ENCODE measurements around the gene C2CD4C. TPM values are rescaled to one million over a fixed set of nuclear protein-coding genes. Genes with fewer than 3 reads are reported as not detected.

The C2CD4C gene
- polyA plus RNA-seq, 1 donor (not counting 4 experiments of a cell fraction or from before 2014, with no cell fraction given), result 1.6 TPM

DNA sequence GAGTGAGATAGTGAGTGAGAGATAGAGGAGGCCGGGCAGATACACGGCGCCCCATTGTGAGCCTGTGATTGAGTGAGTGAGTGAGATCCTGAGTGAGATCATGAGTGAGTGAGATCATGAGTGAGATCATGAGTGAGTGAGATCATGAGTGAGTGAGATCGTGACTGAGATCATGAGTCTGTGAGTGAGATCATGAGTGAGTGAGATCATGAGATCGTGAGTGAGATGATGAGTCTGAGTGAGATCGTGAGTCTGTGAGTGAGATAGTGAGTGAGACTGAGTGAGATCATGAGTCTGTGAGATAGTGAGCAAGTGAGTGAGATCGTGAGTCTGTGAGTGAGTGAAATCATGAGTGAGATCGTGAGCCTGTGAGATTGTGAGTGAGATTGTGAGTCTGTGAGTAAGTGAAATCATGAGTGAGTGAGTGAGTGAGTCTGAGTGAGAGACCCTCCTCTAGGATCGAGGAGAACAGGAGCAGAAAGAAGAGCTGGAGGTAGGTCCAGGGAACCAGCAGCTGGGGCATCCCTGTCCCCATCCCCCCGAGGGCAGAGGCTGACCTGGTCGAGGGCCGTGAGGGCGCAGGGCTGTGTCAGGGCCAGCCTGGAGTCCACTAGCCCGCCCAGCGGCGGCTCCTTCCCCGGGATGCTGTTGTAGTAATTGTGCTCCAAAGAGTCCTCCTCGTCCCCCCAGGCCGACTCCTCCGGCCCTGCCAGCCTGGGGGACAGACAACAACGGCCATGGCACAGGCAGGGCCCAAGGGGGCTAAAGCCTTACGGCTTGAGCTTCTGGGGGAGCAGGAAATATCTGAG lies 25.4 kb upstream of the C2CD4C start:
- Histone ChIP-seq H3K27ac (ENCODE audit: control insufficient read depth, insufficient read depth, low read length) (no peak overlapping the region), H3K79me2 (ENCODE audit: control insufficient read depth, insufficient read depth, low read length) (no peaks in the 10 kb centered on the region), H3K4me1 (ENCODE audit: control insufficient read depth, extremely low read depth, insufficient read depth, low read length) (no peaks in the 10 kb centered on the region), H4K20me1 (ENCODE audit: control insufficient read depth, extremely low read depth, insufficient read depth, low read length) (no peaks in the 10 kb centered on the region), H3K4me3 (ENCODE audit: control insufficient read depth in 2 of 3, extremely low read depth in 1 of 3, insufficient read depth in 2 of 3, low read depth in 1 of 3, low read length in 3 of 3) (no peak overlapping the region), H3K36me3 (ENCODE audit: control insufficient read depth in 2 of 2, extremely low read depth in 1 of 2, insufficient read depth in 2 of 2, low read length in 2 of 2) (no peaks in the 10 kb centered on the region), H2AFZ (ENCODE audit: control insufficient read depth, low read length) (no peak overlapping the region), H3K9me3 (ENCODE audit: control insufficient read depth, low read depth, low read length) (peaks cover 6% of the 10 kb centered on the region), H3K27me3 (ENCODE audit: control insufficient read depth, extremely low read depth, insufficient read depth, low read length) (no peaks in the 10 kb centered on the region), H3K9me1 (ENCODE audit: control insufficient read depth, extremely low read depth, insufficient read depth, low read length) (no peaks in the 10 kb centered on the region), H3K4me2 (ENCODE audit: control insufficient read depth, extremely low read depth, insufficient read depth, low read depth, low read length) (no peak overlapping the region), H3K9ac (ENCODE audit: control insufficient read depth, extremely low read depth, insufficient read depth, low read length) (no peak overlapping the region)
- DNase-seq (ENCODE audit: low read depth, low spot score), result no peak
- TF ChIP-seq, protein P1, sequence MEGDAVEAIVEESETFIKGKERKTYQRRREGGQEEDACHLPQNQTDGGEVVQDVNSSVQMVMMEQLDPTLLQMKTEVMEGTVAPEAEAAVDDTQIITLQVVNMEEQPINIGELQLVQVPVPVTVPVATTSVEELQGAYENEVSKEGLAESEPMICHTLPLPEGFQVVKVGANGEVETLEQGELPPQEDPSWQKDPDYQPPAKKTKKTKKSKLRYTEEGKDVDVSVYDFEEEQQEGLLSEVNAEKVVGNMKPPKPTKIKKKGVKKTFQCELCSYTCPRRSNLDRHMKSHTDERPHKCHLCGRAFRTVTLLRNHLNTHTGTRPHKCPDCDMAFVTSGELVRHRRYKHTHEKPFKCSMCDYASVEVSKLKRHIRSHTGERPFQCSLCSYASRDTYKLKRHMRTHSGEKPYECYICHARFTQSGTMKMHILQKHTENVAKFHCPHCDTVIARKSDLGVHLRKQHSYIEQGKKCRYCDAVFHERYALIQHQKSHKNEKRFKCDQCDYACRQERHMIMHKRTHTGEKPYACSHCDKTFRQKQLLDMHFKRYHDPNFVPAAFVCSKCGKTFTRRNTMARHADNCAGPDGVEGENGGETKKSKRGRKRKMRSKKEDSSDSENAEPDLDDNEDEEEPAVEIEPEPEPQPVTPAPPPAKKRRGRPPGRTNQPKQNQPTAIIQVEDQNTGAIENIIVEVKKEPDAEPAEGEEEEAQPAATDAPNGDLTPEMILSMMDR (optimal IDR thresholded peaks at IDR 0.05 in 1 of 3, IDR thresholded peaks at IDR 0.05 in 1 of 3, conservative IDR thresholded peaks at IDR 0.05 in 1 of 3; ENCODE audit: extremely low read depth in 1 of 3, insufficient read depth in 2 of 3, low read length in 3 of 3), result no peak
- TF ChIP-seq EZH2 (IDR thresholded peaks at IDR 0.05; ENCODE audit: low read length), result no peak
- dilution Hi-C loops (cut with MboI; ENCODE audit: extremely low pct_ligation_motif_present, low sequenced_read_pairs), result no loop called here
- FAIRE-seq, result peak; percentile 64

DNA sequence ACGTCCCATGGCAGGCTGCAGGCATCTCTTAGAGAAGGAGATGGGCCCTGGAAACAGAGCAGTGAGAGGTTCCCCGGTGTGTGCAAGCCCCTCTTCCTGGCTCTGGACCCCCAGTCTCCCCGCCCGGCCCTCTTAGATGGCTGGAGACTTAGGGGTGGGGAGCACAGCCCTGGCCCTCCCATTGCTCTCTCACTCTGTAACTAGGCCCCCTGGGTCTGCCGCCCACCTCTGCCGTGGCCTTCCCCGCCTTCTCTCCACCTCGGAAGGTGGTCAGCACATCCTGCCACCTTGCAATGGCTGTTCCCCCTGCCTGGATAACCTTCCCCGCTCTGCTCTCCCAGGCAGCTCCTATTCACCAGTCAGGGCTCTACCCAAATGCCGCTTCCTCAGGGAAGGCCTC lies 21.8 kb upstream of the C2CD4C start:
- Histone ChIP-seq H3K27me3 (ENCODE audit: control insufficient read depth, extremely low read depth, insufficient read depth, low read length) (no peaks in the 10 kb centered on the region), H3K36me3 (ENCODE audit: control insufficient read depth in 2 of 2, extremely low read depth in 1 of 2, insufficient read depth in 2 of 2, low read length in 2 of 2) (no peaks in the 10 kb centered on the region), H3K9me3 (ENCODE audit: control insufficient read depth, low read depth, low read length) (peaks cover 6% of the 10 kb centered on the region), H2AFZ (ENCODE audit: control insufficient read depth, low read length) (no peak overlapping the region), H3K9ac (ENCODE audit: control insufficient read depth, extremely low read depth, insufficient read depth, low read length) (no peak overlapping the region), H3K4me3 (ENCODE audit: control insufficient read depth in 2 of 3, extremely low read depth in 1 of 3, insufficient read depth in 2 of 3, low read depth in 1 of 3, low read length in 3 of 3) (no peak overlapping the region), H3K4me1 (ENCODE audit: control insufficient read depth, extremely low read depth, insufficient read depth, low read length) (no peaks in the 10 kb centered on the region), H3K79me2 (ENCODE audit: control insufficient read depth, insufficient read depth, low read length) (no peaks in the 10 kb centered on the region), H4K20me1 (ENCODE audit: control insufficient read depth, extremely low read depth, insufficient read depth, low read length) (no peaks in the 10 kb centered on the region), H3K9me1 (ENCODE audit: control insufficient read depth, extremely low read depth, insufficient read depth, low read length) (no peaks in the 10 kb centered on the region), H3K4me2 (ENCODE audit: control insufficient read depth, extremely low read depth, insufficient read depth, low read depth, low read length) (no peak overlapping the region), H3K27ac (ENCODE audit: control insufficient read depth, insufficient read depth, low read length) (no peak overlapping the region)
- no peak for FAIRE-seq
- dilution Hi-C loops (cut with MboI; ENCODE audit: extremely low pct_ligation_motif_present, low sequenced_read_pairs), result no loop called here
- no peak for DNase-seq (ENCODE audit: low read depth, low spot score)
- TF ChIP-seq, protein P1 (optimal IDR thresholded peaks at IDR 0.05 in 1 of 3, IDR thresholded peaks at IDR 0.05 in 1 of 3, conservative IDR thresholded peaks at IDR 0.05 in 1 of 3; ENCODE audit: extremely low read depth in 1 of 3, insufficient read depth in 2 of 3, low read length in 3 of 3), result no peak
- TF ChIP-seq EZH2 (IDR thresholded peaks at IDR 0.05; ENCODE audit: low read length), result no peak

Measured in keratinocyte (primary cell).